GM19035 (cell line): ENCODE data around the gene MRPS6.
A peak's percentile ranks its signal among the peaks of the same experiment; 100 is the strongest.

Experiments used
- ATAC-seq: cut with Tn5 transposase; IDR thresholded peaks from one replicate; pipeline ENCODE4 v1.9.1; 2021; ENCODE audit not compliant: unreplicated experiment

The MRPS6 gene

DNA sequence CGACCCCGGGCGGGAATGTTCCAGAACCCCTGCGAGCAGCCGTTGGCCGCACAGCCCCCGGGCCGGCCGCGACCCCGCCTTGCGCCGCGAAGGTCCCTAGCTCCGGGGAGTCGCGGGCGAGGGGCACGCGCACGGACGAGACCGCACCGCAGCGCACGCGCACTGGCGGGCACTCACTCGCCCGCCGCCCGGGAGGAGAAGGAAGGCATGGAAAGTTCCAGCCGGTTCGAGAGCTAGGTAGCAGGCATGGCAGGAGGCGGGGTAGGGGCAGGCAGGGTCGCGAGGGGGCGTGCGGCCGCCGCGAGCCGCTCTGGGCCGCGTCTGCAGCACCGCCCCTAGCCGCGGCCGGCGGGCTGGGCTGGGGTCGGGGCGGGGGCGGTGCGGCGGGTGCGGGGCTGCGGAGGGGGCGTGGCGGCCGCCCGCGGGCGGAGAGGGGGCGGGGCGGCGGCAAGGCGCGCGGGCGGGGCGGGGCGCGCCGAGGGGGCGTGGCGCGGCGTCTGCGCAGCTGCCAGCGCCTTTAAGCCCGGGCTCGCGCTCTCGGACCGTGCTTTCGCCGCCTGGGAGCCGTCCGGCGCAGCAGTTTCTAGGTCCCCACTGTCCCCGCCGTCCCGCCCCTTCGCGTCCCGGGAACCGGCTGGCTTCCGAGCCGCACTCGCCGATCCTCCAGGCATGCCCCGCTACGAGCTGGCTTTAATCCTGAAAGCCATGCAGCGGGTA, at the start of gene MRPS6, which contains the start of gene SLC5A3:
MRPS6 (plus strand) TSS at position 547 of the 717 bp plus-strand sequence; CDS start at position 670, 123 bp downstream.
SLC5A3 (plus strand) TSS at position 547 of the 717 bp plus-strand sequence. CDS start 21,621 bp downstream, outside the sequence.
- ATAC-seq: peak; percentile 77

DNA sequence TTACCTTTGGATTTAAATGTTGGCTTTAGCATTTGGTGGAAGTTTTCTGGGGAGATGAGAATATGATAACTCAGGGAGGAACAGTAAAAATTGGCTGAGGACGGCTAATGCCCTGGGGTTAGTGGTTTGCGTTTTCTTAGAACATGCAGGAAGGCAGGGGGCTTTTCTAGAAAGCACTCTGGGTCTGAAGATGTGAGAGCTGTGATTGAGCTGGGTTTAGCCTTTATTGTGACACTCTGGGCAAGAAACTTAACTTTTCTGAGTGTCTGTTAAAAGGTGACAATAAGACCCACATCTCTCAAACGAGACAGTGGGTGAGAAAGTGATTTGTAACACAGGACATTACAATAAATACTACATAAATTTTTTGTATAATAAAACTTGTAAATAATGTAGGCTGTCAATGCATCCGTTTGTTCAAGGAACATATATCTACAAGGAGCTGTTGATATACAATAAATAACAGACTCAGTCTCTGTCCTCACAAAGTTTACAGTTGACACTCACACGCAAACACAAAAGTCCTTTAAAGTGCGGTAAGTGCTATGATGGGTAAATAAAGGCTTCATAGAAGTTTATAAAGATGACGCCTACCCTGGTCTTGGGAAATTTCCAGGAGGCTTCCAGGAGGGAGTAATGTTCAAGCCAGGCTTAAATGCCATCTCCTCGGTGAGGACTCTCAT, 49.5 kb upstream of the MRPS6 start:
- ATAC-seq: no peak

DNA sequence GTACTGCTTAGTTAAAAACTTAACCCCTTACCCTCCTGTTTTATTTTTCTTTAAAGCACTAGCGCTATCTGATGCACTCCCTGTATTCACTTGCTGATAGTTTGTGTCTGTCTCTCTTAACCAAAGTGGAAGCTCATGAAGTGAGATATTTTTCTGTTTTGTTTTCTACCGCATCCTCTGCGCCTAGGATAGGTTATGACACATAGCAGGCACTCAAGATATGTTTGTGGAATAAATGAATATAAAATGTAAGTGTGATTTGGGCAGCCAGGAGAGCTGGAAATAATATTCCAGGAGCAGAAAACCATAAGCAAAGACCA, 49.0 kb upstream of the MRPS6 start:
- no peak for ATAC-seq

DNA sequence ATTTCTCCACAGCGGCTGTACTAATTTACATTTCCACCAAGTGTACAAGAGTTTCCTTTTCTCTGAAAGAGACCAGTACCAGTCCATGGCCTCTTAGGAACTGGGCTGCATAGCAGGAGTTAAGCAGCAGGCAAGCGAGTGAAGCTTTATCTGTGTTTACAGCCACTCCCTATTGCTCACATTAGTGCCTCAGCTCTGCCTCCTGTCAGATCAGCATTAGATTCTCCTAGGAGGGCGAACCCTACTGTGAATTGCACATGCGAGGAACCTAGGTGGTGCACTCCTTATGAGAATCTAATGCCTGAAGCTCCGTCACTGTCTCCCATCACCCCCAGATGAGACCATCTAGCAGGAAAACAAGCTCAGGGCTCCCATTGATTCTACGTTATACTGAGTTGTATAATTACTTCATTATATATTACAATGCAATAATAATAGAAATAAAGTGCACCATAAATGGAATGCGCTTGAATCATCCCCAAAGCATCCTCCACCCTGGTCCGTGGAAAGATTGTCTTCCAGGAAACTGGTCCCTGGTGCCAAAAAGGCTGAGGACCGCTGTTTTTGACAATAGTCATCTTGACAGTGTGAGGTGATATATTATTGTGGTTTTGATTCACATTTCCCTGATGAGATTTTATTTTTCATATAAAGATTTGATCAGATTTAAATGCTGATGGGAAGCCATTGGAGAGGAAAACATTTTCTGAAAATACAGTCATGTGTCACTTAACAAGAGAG, 45.5 kb upstream of the MRPS6 start:
- ATAC-seq: no peak

DNA sequence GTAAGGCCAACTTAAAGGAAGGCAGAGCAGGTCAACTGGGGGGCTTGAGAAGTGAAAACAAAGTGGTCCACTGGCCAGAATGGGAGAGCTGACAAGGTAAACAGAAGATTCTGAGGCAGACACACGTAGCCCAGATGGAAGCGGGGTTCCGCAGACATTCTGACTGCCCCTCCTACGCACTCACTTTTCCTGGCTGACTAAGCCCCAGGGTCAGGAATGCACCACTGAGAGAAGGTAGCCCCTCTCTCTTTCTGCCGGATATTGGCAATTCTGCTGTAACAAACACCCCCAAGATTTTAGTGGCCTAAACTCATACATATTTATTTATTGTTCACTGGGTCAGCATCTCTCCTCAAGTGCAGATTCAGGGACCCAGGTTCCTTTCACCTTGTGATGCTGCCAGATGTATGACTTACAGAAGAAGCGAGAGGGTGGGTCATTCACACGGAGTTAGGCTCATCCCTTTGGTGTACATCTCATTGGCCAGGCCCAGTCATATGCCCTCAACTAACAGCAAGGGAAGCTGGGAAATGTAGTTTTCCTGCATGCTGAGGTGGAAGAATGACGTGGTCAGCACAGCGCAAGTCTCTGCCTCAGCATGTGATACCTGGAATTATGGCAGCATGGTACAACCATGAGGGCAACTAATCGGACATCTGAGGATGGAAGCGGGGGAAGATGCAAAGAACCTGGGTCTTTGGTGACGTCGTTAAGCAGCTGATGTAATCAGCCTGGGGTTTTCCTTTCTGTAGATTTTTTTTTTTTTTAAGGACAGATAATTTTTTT, 43.4 kb upstream of the MRPS6 start:
- ATAC-seq: peak; percentile 92

DNA sequence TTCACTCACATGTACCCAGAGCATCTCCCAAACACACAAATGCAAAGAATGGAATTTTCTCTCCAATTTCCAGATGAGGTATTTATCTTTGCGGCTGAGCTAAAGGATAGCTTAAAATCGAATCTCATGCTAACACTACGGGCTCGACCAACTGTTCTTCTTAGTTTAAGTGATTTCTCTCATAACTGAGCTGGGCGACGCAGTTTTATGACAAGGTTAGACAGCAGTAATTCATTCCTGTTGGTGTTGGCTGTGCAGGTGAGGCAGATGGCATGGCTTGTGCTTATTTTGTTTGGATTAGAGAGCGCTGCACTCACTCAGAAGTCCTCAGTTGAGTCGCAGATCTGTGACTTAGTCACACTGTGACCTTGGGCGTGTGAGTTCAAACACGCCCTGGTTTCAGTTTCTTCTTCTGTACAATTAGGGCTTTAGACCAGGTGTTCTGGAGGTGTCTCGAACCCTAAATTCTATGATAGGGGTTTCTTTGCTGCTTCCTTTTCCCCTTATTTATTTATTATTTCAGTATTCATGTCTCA, 41.5 kb upstream of the MRPS6 start:
- ATAC-seq: no peak

DNA sequence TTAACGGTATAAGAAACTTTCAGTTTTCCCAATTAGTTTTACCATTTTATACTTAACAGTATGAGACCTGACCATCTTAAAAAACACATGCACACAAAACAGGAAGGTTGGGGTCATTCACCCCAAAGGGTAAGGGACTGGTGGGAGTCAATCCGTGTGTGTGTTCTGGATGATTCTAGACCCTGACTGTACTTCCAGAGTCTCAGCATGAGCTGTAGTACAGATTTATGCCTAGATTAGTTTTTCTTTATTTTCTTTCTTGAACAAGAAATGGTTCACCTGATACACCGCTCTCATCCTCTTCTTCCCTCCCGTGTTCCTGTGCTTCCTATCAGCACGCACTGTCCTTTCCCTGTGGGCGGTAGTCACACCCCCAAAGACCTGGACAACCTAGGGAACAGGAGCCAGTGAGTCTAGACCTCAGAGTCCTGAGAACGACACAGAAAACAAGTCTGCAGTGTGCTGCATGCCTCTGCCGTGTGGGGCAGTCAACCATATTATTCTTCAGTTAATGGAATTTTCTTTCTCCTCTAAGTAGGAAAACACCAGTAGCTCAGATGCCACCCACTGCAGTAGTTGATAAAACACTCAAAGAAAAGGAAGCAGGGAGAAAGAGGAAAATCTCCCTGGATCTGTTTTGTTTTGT, 38.9 kb upstream of the MRPS6 start:
- no peak for ATAC-seq

DNA sequence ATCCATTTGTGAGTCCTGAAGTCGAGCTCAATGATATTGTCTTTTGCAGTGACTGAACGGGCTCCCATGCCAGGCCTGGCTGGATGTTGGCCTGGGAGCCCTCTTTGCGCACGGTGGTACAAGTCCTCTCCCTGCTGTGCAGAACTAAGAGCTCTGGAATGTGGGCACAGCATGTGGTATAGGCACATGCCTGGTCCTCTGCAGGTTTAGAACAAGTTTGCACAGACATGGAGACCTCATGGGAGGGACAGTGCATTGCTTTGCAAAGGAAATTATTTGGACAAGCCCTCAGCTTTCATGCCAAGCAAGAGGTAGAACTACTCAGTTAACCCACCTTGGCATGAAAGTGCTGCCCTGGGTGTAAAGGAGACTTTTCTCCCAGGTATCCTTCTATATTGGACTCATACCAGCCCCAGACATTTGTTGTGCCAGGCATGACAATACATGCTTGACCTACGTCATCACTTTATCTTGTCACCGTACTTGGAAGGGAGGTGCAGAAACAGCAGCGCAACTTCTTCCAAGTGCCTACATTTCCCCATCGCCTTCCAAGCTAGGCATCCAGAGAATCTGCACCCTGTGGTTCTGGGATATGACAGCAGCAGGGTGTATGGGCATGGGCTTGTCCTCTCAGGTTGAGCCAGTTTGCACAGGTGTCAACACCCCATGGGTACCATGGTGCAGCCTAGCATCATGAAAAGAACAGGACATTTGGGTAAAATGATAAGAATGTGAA, 37.6 kb upstream of the MRPS6 start:
- no peak for ATAC-seq

DNA sequence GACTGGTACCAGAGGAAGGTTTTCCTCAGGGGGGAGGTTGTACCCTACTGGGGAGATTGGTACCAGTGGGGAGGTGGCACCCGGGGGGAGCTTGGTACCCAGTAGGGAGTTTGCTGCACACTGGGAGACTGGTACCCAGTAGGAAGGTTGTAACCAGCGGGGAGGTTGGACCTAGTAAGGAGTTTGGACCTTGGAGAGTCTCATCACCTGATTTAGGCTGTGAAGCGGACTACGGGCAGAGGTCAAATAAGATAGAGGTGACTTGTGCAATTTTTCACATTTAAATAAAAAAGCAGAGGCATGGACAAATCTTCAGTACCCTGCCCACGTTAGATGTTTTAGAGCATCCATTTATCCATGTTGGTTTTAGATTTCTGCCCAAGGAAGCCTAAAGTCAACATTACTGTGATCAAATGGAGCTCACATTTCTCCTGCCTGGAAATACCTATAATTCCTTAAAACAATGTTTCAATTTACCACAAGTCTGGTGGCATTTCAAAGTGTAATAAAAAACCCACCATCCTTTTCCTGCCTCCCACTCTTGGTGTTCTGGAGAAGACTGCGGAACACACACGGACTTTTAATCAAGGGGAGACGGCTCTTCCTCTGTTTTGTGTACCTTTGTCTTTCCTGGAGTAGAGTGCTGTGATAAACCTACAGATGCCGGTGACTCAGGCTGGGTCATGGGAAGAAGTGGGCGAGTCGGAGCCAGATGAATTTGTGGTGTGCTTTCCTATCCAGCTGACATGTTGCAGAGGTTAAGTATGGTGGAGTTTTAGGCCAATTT, 36.2 kb upstream of the MRPS6 start:
- no peak for ATAC-seq

DNA sequence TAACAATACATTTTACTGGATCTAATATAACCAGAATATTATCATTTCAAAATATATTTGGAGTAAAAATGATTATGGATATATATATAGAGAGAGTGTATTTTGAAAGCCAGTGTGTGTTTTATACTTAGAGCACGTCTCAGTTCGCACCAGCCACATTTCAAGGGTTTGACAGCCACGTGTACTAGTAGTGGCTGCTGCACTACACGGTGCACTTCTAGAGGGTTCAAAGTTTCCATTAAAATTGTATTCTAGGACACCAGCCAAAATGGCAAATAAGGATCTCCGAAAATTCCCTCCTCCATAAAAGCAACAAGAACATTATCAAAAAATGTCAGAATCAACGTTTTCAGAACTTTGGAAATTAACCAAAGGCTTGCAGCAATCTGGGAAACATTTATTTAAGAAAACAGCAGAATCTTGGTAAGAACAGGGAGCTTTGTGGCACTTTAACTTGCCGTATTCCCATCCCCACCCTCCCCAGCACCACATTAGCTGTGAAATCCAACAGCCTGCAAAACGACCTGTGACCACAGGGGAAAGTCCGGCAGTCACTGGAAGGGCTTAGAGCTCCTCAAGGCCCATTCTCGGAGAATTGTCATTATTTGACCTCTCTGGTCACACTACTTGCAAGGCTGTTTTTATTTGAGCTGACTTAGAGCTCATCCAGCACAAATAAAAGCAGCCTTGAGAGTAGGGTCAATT, 33.5 kb upstream of the MRPS6 start:
- no peak for ATAC-seq

DNA sequence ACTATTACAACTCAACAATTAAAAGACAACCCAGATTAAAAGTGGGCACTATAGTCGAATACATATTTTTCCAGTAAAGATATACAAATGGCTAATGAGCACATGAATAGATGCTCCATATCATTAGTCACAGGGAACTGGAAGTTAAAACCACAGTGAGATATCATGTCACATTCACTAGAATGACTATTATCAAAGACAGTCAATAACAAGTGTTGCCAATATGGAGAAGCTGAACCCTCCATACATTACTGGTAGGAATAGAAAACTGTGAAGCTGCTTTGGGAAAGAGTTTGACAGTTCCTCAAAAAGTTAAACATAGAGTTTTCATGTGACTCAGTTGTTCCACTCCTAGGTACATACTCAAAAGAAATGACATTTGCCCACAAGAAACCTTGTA, 30.6 kb upstream of the MRPS6 start:
- ATAC-seq: no peak

DNA sequence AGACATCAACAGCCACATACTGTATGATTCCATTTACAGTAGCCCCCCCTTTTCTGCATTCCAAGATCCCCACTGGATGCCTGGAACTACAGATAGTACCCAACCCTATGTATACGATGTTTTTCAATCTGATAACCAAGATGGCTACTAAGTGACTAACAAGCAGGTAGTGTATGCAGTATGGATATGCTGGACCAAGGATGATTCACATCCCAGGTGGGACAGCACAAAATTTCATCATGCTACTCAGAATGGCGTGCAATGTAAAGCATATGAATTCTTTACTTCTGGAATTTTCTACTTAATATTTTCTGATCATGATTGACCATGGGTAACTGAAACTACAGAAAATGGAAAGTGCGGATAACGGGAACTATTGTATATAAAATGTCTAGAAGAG, 30.0 kb upstream of the MRPS6 start:
- no peak for ATAC-seq

DNA sequence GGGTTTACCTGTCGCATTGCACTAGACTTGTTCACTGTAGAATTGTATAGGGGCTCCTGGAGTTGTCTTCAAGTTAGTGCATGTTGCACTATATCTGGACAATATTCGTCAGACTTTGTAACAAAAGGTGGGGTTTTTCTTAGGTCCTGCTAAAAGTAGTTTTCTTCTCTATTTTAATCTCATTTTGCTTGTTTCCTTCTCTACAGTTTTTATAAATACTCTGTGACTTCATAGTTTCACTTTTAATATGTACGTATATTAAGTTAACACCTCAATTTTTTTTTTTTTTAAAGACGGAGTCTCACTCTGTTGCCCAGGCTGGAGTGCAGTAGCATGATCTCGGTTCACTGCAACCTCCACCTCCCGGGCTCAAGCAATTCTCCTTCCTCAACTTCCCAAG, 26.5 kb upstream of the MRPS6 start:
- ATAC-seq: peak; percentile 75

DNA sequence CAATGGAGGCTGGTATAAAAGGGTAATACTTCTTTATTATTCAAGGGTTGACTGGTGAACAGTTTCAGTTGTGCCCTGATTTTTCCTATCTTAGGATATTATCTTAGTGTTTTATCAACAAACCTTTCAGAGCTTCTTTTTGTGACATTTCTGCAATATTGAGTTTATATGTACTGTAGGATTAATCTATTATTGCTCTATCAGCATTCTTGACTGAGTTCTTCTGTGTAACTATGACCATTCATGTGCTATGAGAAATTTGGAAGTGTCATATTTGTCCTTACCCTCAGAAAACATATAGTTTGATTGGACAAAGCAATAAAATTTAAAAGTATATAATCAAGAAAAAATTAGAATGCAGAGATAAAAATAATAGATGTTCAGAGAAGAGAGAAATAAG, 25.5 kb upstream of the MRPS6 start:
- no peak for ATAC-seq

DNA sequence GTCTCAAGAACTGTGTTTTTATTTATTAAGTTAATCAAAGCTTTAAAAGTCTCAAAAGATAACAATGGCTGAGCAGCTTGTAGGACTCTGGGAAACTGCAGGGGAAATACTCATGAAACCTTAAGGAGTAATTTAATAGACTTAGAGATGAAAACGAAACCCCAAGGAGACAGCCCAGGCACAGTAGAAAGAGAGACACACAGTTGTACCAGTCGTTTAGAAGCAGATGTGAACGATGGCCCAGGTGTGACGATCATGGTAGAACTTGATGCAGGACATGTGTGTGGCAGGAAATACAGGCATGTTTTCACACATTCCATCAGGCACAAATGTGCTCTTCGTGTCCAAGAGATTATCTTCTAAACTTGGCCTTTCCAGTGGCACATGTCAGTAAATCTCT, 21.2 kb upstream of the MRPS6 start:
- no peak for ATAC-seq

DNA sequence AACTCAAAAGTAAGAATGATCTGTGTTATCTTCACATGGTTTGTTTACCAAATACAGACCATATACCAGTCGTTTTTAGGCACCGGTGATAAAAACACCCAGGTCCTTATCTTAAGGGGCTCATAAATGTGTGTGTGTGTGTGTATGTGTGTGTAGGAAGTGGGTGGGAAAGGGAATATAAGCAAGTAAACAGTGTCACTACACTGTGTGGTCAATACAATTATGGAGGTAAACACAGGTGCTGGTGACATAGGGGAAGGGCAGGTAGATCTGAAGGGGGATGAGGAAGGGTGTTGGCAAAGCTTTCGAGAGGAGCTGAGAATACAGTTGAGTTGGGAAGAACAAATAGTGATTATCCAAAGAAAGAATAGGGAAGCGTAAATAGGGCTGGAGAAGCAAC, 19.1 kb upstream of the MRPS6 start:
- ATAC-seq: no peak

DNA sequence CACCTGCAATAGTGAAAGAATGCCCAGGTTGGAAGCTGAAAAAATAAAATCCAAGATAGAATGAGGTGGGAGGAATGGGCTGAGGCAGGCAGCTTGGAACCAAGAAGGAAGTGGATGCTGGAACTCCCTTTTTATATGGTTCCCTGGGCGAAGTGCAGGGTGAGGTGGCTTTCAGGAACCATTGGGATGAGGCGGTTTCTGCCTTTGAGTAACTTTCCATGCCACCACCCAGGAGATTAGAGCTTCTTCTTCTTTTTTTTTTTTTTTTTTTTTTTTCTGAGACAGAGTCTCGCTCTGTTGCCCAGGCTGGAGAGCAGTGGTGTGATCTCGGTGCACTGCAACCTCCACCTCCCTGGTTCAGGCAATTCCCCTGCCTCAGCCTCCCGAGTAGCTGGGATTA, 17.8 kb upstream of the MRPS6 start:
- ATAC-seq: no peak

DNA sequence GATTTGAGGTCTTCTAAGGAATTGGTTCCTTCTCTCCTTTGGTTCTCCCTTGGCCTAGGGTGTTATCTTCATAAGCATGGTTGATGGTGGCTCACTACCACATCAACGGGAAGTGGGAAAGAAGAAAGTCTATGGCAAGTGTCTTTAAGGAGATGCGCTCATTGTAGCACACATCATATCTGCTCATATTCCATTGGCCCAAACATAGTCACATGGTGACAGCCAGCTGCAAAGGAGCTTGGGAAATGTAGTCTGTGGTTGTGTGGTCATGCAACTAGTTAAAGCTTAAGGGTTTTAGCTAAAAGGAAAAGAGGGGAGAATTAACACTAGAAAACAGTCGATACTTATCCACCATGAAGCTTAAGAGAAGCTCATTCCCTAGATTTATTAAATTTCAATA, 11.4 kb upstream of the MRPS6 start:
- ATAC-seq: no peak
